Small intestine (tissue), 7 donors: ENCODE results near the gene SLC5A3. TPM values are rescaled to one million over a fixed set of nuclear protein-coding genes. Genes with fewer than 3 reads are reported as not detected.

Experiments
- DNase-seq, 2 donors: peaks; one replicate each; pipeline versions ENCODE4 v3.0.0 to v3.0.0-alpha.2; 2013
- FAIRE-seq: peaks from 2 replicates; lab custom pipeline; 2012; peaks lifted over from hg19 to GRCh38; lab: Jason Lieb, UNC
- H3K27ac ChIP-seq, 3 donors: one replicate each; pipeline ENCODE4 v1.5.1; 2013; ENCODE audit warnings: low read length in 2 of 3, mild to moderate bottlenecking in 2 of 3, control low read depth in 1 of 3, inconsistent platforms in 1 of 3, low read depth in 1 of 3, moderate library complexity in 1 of 3
- H3K27me3 ChIP-seq, 3 donors: one replicate each; pipeline ENCODE4 v1.6.1; 2013; ENCODE audit warnings: low read length in 3 of 3, inconsistent platforms in 1 of 3; ENCODE audit not compliant: control insufficient read depth in 3 of 3, insufficient read depth in 3 of 3
- H3K36me3 ChIP-seq, 3 donors: one replicate each; pipeline ENCODE4 v1.6.1; 2013; ENCODE audit warnings: low read length in 3 of 3, inconsistent platforms in 1 of 3, low read depth in 1 of 3, mild to moderate bottlenecking in 1 of 3, moderate library complexity in 1 of 3; ENCODE audit not compliant: control insufficient read depth in 3 of 3, insufficient read depth in 2 of 3
- H3K4me1 ChIP-seq, 3 donors: one replicate each; pipeline ENCODE4 v1.6.1; 2013; ENCODE audit warnings: low read length in 2 of 3, inconsistent platforms in 1 of 3, low read depth in 1 of 3, mild to moderate bottlenecking in 1 of 3, moderate library complexity in 1 of 3; ENCODE audit not compliant: control insufficient read depth in 3 of 3, insufficient read depth in 2 of 3
- H3K4me3 ChIP-seq, 3 donors: one replicate each; pipeline ENCODE4 v1.5.1; 2013; ENCODE audit warnings: low read length in 3 of 3, control low read depth in 1 of 3, inconsistent platforms in 1 of 3, low read depth in 1 of 3, mild to moderate bottlenecking in 1 of 3, moderate library complexity in 1 of 3
- H3K9me3 ChIP-seq, 2 donors: one replicate each; pipeline ENCODE4 v1.6.1; 2013; ENCODE audit warnings: low read depth in 1 of 2, low read length in 1 of 2; ENCODE audit not compliant: control insufficient read depth in 2 of 2, insufficient read depth in 1 of 2
- WGBS, 3 donors: extraction: QIAGEN DNeasy Blood & Tissue Kit; methylation state at CpG; one replicate each; pipeline ENCODE4 v1.1.7; 2013; 5-methylcytosine and 5-hydroxymethylcytosine counted together
- polyA plus RNA-seq, 4 donors: library from polyadenylated mRNA; stranded (reverse) in 3 of 4; unstranded in 1 of 4; fragments of 200-250 nt in 3 of 4; fragments of 120-200 nt in 1 of 4; gene quantifications; one replicate each; pipeline versions ENCODE4 v1.2.1 to v1.2.3, GENCODE V29; 2013
- donor health status: healthy with polysubstance abuse.
- donor health status: control.
- donor health status: control.
- donor health status: Bipolar disorder and iron deficiency.
- donor health status: healthy.

Gene SLC5A3
- polyA plus RNA-seq, 4 donors, result 0.54 to 50.6 (median 1.6) TPM

- Histone ChIP-seq H3K4me3 (no peak overlapping the region), H3K9me3 (peaks cover 0 to 20% of the 10 kb centered on the region in 2 donors), H3K4me1 (peaks cover 0 to 15% (median 2%) of the 10 kb centered on the region in 3 donors), H3K27ac (no peak overlapping the region), H3K36me3 (peaks cover 0 to 8% (median 0%) of the 10 kb centered on the region in 3 donors), H3K27me3 (no peaks in the 10 kb centered on the region)
- FAIRE-seq (no peak), DNase-seq (no peak)
- WGBS, 3 donors, result 92 to 96% (median 95%) methylated on average over 6 of the region's 6 CpGs
Observed at GRCh38 chr21:34112316-34113033, 39.1 kb downstream of the SLC5A3 start.

- H3K4me1 ChIP-seq, result peaks cover 0 to 16% (median 2%) of the 10 kb centered on the region in 3 donors
- no peak overlapping the region for H3K4me3 ChIP-seq
- DNase-seq, result no peak
- WGBS, 3 donors, result 35 to 64% (median 60%) methylated on average over 2 of the region's 2 CpGs
- H3K27ac ChIP-seq, result no peak overlapping the region
- peaks cover 0 to 8% (median 0%) of the 10 kb centered on the region in 3 donors for H3K36me3 ChIP-seq
- no peaks in the 10 kb centered on the region for H3K27me3 ChIP-seq
- FAIRE-seq, result no peak
- peaks cover 0 to 21% of the 10 kb centered on the region in 2 donors for H3K9me3 ChIP-seq
Observed at GRCh38 chr21:34113842-34114241, 40.5 kb downstream of the SLC5A3 start.

GRCh38 chr21:34115160-34115559, 41.8 kb downstream of the SLC5A3 start:
- Histone ChIP-seq H3K4me1 (peaks cover 0 to 16% (median 2%) of the 10 kb centered on the region in 3 donors), H3K27ac (peak overlapping the region in 1 of 3 donors; percentile 36), H3K27me3 (no peaks in the 10 kb centered on the region), H3K36me3 (peaks cover 0 to 6% (median 0%) of the 10 kb centered on the region in 3 donors), H3K4me3 (no peak overlapping the region), H3K9me3 (peaks cover 0 to 21% of the 10 kb centered on the region in 2 donors)
- 90 to 100% (median 93%) methylated on average over 1 of the region's 1 CpG for WGBS, 3 donors
- FAIRE-seq (no peak), DNase-seq (no peak)

GRCh38 chr21:34116569-34116968, 43.2 kb downstream of the SLC5A3 start:
- DNase-seq, result peak; percentile 82 to 93
- Histone ChIP-seq H3K36me3 (peaks cover 0 to 4% (median 0%) of the 10 kb centered on the region in 3 donors), H3K27me3 (no peaks in the 10 kb centered on the region), H3K9me3 (peaks cover 0 to 21% of the 10 kb centered on the region in 2 donors), H3K27ac (peak overlapping the region in 2 of 3 donors; percentile 2 to 72), H3K4me3 (no peak overlapping the region), H3K4me1 (peaks cover 0 to 13% (median 2%) of the 10 kb centered on the region in 3 donors)
- FAIRE-seq, result no peak
- WGBS, 3 donors, result 29 to 62% (median 44%) methylated on average over 3 of the region's 3 CpGs

- Histone ChIP-seq H3K9me3 (peaks cover 0 to 15% of the 10 kb centered on the region in 2 donors), H3K4me3 (no peak overlapping the region), H3K27ac (no peak overlapping the region), H3K4me1 (peaks cover 0 to 9% (median 0%) of the 10 kb centered on the region in 3 donors), H3K36me3 (peaks cover 0 to 13% (median 0%) of the 10 kb centered on the region in 3 donors), H3K27me3 (no peaks in the 10 kb centered on the region)
- FAIRE-seq (no peak), DNase-seq (no peak)
- WGBS, 3 donors, result 89 to 96% (median 91%) methylated on average over 2 of the region's 2 CpGs
Observed at GRCh38 chr21:34120867-34121266, 47.5 kb downstream of the SLC5A3 start.

- peaks cover 0 to 5% (median 0%) of the 10 kb centered on the region in 3 donors for H3K4me1 ChIP-seq
- no peak overlapping the region for H3K4me3 ChIP-seq
- H3K27ac ChIP-seq, result no peak overlapping the region
- H3K36me3 ChIP-seq, result peaks cover under 1 to 21% (median 4%) of the 10 kb centered on the region in 3 donors
- DNase-seq (no peak), FAIRE-seq (no peak)
- H3K9me3 ChIP-seq, result peaks cover 0 to 9% of the 10 kb centered on the region in 2 donors
- 74 to 89% (median 83%) methylated on average over 2 of the region's 2 CpGs for WGBS, 3 donors
- no peaks in the 10 kb centered on the region for H3K27me3 ChIP-seq
Observed at GRCh38 chr21:34122047-34122446, 48.7 kb downstream of the SLC5A3 start.

Other genes starting within 250 kb of the SLC5A3 start
- 100 to 1,000 TPM; 206 to 904 (median 590) TPM for gene ATP5PO, start 157.8 kb upstream of the SLC5A3 start, polyA plus RNA-seq
- 100 to 1,000 TPM in 1 of 4 donors, 10 to 100 TPM in 3; 47.0 to 118 (median 58.8) TPM for gene MRPS6, start within 50 bp of the SLC5A3 start, polyA plus RNA-seq